Activated CD4-positive, CD25-positive, alpha-beta regulatory T cell treated with anti-CD3 and anti-CD28 coated beads, Interleukin-2, amount 50 U/mL, for 16 hours (primary cell): Measurements from ENCODE around the gene SLX4IP.

Source experiments
- DNase-seq: peaks from one replicate; pipeline ENCODE4 v3.0.0-alpha.2; 2020; ENCODE audit warnings: low read depth, low spot score

SLX4IP gene

DNA sequence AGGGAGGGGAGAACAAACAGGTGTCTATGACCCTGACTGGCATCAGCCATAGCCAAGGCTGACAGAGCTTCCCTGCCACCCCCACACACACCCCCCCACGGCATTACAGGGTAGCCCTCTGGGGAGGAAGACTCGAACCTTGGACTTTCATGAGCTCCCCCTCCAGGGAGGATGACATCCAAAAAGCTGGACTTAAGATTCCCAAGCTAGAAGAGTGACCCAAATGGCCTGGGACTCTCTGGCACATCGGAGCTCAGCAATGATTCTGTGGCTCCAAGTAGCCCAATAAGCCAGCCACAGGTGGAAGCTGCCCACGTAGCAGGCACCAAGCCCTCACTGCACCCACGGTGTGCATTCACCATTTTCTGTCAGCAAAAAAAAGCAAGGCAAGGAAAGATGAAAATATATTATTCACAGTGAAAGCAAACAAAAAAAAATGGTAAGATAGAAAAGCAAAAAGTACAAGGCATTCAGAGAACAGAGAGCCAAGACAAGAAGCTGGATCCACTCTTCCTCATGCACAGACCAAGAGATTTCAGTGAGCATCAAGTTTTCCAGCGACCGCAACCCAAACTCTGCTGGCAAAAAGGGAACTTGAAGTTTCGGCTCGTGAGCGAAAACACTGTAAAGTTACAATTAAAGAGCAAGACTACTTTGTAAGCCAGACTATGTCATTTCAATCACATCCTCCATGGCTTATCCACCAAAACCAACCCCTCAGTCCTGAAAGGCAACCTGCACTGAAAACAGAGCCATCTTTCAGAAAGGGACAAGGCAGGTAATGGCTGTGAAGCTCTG is 227.8 kb downstream of the SLX4IP start:
- no peak for DNase-seq

DNA sequence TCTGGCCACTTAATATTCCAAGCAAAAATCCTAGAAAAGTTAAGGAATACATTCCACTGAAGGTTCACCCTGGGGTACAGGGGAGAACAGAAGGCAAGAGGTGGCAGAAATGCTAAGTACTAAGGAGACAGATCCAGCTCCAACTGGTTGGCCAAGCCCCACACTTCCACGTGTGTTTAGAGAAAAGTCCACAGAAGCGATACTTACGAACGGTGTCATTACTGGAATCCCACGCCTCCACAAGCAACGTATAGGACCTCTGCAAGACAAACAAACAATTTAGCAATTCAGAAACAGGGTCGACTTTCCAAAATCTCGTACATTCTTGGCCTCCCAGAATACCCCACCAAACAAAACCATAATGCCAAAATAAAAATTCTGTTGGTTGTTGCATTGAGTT is 228.7 kb downstream of the SLX4IP start:
- DNase-seq: no peak

DNA sequence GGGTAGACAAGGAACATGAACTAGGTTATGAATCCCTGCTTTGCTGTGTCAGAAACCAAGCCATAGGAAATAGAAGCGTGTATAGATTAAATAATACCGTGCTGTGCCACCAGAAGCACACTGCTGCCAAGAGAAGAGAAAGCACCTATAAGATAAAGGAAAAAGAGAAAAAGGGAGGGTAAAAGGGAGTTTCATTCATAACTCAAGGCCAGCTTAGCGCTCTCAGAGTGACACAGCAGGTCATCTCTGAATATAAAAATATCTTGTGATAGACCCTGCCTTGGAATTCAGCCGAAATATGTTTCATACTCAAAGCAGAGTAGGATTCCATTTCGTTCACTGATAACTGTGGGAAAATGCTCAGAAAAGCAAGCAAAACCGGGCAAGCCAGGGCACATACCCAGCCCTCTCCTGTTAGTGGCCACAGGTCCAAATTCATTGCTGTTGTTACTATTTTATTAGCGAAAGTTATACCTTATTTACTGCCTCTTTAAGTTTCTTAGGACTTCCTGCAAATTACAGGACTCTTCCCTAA is 230.0 kb downstream of the SLX4IP start:
- no peak for DNase-seq

DNA sequence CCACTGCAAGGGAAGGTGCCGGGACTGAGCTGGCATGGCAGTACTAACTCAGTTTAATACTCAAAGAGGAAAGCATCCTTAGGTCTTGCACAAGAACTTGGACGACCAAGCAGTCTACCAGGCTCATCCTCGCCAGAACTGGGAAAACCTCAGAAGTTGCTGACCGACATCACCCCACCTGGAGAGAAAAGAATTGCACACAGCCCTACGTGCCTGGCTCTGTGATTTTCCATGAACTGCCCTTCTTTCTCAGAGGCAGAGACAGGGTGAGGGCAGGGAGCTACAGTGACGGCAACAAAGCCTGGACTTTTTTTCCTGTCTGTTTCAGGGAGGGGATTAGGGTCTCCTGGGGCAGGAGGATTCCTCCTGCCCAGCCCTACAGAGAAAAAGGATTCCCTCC is 230.7 kb downstream of the SLX4IP start:
- no peak for DNase-seq

DNA sequence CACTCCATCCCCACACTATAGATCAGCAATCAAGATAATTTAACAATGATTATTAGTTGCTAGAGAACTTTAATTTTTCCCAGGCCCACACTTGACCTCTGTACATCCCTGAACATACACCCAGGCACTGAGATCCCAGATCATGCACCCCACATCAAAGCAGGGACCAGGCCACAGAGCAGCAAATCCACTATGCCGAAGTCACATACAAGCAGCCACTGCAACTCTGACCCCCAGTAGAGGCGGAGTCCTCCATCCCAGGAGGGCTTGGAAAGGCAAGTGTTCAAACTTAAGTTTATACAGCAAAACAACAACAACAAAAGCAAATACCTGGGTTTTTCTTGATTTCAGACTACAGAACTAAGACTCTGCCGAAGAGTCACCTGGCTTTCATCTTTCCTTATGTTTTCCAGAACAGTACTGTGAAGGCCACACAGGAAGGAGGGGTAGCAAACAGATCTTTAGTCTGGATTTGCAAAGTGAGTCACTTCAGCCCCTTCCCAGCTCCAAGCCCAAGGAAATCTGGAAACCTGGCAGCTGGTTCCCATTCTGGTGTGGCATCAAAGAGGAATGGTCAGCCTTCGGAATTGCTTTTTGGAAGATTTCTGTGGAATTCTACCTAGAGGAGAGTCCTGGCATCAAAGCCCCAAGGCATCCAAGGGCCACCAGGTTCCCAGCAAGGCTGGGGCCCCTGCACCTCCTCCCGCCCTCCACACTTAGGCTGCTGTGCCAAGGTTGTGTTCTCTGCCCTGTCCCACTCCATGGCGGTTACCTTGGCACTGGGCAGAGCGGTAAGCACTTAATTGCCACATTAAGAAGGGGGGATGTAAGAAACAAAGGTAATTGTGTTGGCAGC is 231.3 kb downstream of the SLX4IP start:
- DNase-seq: no peak

DNA sequence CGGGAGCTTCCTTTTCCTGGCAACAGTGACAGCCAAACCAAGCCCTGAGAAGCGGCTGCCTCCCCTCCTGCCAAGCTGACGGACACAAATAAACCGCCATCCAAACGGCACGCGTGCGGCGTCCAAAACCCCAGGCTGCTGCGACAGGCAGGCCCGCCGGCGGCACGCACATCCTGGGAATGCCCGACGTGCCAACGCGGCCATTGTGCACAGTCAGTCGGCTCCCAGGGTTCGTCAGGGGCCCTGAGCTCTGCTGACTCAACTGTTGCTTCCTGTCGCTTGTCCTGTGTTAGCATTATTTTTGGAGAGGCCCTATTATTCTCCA is 231.9 kb downstream of the SLX4IP start:
- DNase-seq: no peak

DNA sequence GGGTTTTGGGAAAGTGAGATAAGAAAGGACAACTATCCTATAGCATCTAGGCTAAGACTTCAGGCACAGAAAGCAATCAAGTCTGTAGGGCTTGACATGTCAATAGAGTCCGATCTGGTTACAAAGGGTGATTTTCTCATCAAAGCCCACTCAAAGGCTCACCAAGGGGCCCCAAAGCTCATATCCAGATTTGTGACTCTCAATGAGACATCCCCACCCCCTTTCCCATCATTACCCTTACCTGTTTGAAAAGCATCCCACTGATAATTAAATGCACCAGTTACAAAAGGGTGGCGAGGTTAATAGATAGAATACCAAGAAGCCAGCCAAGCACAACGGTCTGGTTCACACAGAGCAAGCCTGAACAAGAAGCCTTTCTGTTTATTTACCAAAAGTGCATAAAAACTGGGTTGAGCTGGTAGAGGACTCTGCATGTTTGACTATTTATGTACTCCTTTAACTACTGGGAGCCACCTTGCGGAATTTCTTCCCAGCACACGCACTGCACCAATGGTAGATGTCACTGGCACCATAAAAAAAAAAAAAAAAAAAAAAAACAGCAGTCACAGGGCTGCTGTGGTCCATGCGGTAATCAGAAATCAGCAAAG is 232.6 kb downstream of the SLX4IP start:
- DNase-seq: no peak

DNA sequence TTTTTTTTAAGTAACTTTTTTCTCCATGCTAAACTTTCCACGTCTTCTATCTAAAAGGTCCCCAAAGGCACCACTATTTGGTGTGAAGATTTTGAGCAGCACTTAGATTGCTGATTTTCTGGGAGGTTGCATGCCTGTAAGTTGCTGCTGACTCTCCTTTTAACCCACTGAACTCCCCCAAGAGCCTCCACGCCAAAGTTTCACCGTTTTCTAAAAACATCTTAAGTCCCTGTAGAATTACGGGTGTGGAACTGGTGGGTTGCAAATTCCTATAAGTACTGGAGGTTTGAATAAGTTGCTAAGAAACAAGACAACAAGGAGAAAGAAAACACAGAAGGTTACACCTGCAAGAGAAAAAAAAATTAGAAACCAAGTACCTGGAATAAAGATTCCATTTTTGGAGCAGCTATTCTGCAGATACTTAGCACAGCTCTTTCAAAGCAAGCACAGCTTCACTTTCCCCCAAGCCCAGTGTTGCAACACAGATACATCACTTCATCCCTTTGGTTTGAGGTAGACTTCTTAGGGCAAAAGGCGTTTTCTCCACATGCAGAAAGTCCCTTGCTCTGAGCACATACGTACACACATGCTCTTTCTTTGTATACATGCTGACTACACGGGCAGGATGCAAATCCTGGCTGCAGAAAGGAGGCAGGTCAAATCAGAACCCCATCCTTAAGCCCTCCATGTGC is 233.7 kb downstream of the SLX4IP start:
- no peak for DNase-seq

DNA sequence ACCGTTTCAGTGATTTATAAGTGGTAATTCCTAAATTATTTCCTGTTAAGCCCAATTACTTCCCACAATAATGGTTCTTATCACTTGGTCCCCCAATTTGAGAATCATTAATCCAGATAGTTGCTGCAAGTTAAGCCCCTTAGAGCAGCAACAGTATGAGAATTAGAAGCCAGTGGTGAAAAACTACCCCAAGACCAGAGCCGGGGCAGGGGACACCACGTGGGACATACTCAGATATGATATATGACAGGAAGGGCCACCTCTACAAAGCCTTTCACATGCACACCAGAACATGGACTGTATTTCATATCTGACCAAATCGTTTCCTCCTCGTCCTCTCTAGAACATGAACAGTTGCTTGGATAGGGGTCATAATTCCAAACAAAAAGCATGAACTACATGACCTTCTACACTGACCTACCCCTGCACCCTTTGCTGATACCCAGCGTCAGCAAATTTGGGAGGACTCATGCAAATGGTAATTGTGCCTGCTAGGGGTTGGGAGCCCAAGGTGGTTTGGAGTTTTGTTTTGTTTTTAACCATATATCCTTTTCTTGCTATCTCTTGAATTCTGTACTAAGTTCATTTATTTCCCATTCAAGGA is 234.8 kb downstream of the SLX4IP start:
- DNase-seq: no peak

DNA sequence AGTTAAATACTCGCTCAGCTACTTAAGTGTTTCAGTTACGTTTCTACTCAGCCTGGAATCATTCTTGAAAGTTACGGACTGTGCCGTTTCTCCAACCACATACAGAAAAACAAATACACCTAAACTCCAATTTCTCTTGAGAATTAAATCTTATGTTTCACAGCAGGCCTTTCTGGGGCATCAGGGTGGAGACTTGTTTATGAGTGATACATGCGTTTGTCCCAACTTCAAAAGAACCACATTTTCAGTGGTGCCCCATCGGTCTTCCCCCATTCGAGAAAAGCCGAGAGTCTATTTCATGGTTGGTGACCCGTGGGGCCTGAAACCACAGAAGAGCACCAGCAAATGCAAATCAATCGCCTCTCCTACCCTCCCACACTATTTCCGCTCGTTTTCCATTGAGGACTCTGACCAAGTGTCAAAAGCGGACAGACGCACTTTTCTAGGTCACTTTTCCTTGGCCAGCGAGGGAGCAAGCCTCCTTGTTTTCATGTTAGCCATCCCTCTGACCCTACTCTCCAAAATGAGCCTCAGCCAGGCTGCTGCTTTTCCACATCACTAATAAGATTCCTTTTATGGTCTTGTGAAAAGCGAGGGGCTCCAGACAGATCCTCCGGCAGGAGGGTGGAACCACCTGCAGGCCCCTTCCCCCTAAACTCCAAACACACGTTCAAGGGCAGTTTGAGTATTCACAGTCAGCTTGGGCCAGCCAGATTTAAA is 235.6 kb downstream of the SLX4IP start:
- no peak for DNase-seq

DNA sequence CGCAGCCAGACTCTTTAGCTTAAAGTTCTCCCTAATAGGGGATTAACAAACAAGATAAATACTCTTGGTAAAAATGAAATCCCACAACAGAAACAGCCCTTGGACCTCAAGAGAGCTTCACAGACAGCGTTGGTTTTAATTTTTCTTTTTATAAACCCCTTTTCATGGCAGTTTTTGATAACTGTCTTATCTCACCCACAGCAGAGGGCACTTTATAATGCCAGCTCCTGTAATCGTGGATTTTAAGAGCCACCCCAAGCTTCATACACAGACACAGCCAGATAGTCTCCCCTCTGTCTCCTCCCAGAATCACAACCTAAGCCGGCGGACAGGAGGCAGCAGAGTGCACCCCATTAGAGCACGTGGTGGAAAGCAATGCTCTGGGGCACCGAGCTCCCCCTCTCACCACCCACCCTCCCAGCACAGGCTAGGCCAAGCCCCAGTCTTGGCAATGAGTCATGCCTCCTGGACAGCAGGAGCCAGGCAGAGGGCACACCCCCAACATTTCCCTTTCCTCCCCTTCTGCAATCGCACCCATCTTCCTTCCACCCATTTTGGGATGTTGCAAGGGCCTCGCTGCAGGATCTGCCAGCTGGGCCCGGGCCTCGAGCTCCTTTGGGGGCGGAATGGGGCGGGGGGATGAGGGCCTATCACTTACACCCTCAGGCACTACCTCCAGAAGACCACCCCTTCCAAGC is 236.3 kb downstream of the SLX4IP start:
- no peak for DNase-seq

DNA sequence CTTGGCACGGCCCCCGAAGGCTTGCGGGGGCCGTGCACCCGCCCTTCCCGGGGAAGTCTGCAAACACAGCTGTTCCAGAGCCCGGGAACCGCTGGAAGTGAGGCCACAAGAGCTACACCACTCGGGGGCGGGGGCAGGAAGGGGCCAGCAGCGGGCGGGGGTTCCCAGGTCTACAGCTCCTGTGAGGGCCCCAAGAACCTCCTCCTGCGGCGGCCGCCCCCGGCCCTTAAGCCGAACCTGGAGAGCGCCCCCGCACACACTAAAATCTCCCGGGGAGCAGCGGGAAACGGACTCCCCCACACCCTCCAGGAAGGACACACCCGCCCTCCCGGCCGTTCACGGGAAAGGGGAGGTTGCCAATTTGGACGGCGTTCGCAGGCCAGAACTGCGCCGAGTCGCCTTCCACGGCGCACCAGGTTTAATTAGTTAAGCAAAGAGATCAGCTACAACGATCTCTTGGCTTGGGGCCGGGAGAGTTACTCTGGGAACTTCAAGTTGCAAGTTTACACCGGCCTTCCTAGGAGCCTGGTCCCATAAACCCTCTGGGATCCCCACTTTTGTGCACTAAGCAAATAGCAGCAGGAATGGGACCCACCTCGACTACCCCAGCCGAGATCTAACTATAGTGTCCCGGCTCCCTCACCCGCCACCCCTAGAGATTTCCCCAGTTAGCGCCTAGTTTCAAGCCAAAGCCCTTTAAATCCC is 237.0 kb downstream of the SLX4IP start:
- no peak for DNase-seq

DNA sequence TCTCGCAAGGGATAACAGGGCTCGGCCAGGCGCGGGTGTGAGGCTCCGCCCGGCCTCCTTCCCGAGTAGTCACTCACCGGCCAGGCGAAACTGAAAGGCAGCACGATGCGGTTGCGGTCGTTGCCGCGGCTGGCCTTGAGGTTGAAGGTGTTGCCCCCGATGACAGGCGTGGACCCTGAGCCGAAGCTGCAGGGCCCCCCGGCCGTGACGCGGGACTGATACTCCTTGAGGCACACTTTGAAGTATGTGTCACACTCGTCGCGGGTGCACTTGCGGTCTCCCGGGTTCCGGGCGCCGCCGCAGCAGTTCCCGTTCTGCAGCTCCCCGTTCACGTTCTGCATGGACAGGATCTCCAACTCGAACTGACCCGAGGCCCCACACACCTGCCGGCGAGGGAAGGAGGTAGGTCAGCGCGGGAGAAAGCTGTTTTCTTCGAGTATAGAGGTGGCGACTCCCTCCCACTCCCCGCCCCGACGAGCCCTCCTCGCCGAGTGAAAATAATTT is 237.6 kb downstream of the SLX4IP start:
- no peak for DNase-seq

DNA sequence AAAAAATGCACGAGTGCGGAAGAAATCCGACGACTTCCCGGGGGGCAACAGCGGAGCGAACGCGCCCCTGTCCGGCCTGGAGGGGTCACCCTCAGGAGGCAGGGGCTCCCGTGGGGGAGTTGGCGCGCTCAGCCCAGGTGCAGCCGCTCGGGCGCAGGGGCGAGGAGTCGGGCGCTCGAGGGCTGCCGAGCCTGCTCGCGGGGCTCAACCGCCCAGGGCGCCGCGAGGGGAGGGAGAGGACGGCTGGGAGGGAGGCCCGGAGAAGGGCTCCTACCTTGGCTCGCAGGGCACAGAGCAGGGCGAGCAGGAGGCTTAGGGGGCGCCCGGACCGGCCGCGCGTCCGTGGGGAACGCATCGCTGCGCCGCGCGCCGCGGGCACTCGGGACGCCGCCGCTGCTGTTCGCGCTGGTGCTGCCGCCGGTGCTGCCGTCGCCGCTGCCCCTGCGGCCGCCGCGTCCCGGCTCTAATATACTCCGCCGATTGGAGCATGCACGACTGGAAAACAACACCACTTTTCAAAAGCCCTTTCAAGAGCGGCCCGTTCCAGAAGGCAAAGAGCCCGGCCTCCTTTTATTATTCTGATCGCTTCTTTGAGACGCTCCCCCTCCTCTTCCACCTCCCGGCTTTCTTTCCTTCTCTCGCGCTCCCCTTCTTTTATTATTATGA is 238.2 kb downstream of the SLX4IP start:
- DNase-seq: no peak

DNA sequence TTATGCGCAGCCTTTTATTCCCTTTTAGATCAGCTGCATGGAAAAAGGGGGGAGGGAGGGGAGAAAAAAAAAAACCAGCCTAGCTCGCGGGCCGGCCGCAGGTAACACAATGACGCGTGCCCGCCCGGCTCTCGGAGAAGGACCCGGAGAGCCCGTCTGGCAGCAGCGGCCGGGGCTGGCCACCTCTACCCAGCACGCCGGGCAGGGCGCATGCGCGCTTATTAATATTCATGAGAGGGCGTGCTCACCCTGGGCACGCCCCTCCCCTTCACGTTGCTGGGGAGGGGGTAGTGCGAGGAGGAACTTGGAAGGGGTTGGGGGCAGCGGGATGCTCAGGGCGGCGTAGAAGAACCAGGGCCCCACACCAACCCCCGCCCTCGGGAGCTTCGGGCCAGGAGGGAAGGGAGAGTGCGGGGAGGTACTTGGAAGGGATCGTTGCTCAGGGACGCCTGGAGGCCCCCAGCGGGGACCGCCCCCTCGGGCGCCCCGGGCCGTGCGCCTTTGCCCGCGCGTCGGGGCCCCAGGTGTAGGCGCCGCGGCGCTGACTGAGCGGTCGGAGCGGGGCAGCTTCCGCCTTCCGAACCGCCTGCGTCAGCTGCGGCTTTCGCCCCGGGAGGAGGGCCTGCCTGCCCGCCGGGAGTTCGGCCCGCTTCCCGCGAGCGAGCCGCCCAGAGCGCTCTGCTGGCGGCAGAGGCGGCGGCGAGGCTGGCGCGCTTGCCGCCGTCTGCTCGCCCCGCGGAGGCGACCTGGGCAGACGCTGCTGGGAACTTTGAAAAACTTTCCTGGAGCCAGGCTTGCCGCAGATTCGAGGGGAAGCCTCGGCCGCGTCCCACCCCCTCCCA is 239.0 kb downstream of the SLX4IP start, which contains the start of gene JAG1:
TSS of gene JAG1 (minus strand) at position 158 of the 842 bp plus-strand sequence. CDS start 469 bp downstream, outside the sequence.
- no peak for DNase-seq

DNA sequence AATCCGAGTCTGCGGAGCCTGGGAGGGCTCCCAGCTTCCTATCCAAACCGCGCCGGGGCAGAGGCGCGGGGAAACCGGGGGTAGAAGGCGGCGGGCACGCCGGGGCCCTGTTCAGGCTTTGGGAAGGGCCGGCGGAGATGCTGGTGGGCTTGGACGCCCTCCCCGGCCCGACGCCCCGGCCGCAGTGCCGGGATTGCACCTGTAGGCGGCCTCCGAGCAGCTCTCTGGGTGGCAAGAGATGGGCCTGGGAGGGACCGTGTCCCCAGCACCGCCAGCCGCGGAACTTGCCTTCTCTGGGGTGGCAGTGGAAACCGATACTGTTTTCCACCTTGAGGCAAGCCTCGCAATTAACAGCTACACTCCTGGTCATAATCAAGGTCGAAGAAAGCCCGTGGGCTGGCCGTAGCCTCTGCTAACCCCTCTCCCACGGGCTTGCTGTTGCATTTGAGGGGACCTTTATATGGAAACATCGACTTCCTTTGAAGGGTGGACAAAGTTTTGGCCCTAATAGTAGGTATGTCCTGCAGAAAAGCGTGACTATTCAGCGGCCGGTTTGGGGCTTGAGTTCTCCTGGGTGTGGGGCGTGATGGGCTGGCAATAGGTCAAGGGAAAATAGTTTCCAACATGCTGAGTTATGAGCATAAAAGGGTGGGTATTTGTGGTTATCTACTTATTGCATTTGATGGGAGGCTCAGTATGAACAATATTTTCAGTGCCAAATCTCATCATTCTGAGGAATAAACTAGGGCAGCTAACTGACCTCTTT is 239.8 kb downstream of the SLX4IP start:
- DNase-seq: no peak

DNA sequence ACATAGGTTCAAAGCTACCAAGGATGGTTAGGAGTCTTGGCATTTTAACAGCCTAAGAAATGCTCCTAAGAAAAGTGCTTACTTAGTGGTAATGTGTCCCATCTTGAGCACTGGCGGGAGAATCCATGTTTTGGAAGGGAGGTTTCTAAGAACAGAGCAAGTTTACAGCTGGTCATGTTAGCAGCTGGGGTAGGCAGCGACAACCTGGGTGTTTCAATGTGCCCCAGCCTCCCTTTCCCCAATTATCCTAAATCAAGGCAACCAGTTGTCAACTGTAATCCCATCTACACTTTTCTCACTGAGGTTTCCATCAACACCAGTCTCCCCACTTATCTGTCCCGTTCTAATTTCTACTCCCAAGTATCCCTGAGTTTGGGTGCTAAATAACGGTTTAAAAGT is 240.3 kb downstream of the SLX4IP start:
- DNase-seq: no peak
